ENCODE results near the gene ADRB2. TPM values are rescaled to one million over a fixed set of nuclear protein-coding genes. Genes with fewer than 3 reads are reported as not detected.

ADRB2 gene
- total RNA-seq, 1 experiment from 2014 or later: 0.26 TPM

- H2AFZ ChIP-seq (ENCODE audit: low read length): no peak overlapping the region
- no peak overlapping the region for H2BK12ac ChIP-seq (ENCODE audit: insufficient read length, low read depth, low read length)
- no peaks in the 10 kb centered on the region for H4K20me1 ChIP-seq (ENCODE audit: control insufficient read depth, insufficient read depth, insufficient read length)
- no peak overlapping the region for H3T11ph ChIP-seq (ENCODE audit: low read length)
- no peaks in the 10 kb centered on the region for H3K79me1 ChIP-seq (ENCODE audit: insufficient read depth, low read depth, low read length, poor library complexity, severe bottlenecking)
- DNase-seq: no peak
- no peak overlapping the region for H4K91ac ChIP-seq (ENCODE audit: insufficient read length, low read depth, low read length)
- Mint-ChIP-seq H3K9me3 (no peaks in the 10 kb centered on the region; a peak in 1 of 5 replicates), H3K27me3 (ENCODE audit: low read depth) (peaks cover 1% of the 10 kb centered on the region; the same call in 1 of the 2 replicates), H3K36me3 (ENCODE audit: insufficient read depth in 1 of 3, low read depth in 3 of 3) (no peaks in the 10 kb centered on the region), H3K4me3 (no peak overlapping the region), H3K27ac (no peak overlapping the region), H3K4me1 (no peaks in the 10 kb centered on the region)
- H3K23me2 ChIP-seq (ENCODE audit: insufficient read length, low read depth, low read length, poor library complexity, severe bottlenecking): no peaks in the 10 kb centered on the region
- no peaks in the 10 kb centered on the region for H3K27me3 ChIP-seq (ENCODE audit: insufficient read depth, low read length)
- H3K4me2 ChIP-seq (ENCODE audit: insufficient read depth, insufficient read length, low read length): no peak overlapping the region
- no peak for TF ChIP-seq CTCF (conservative IDR thresholded peaks at IDR 0.05)
- H3K9ac ChIP-seq (ENCODE audit: extremely low read depth, insufficient read length, low read length): no peak overlapping the region
- H3K18ac ChIP-seq (ENCODE audit: insufficient read length, low read depth, low read length): no peak overlapping the region
- no peak overlapping the region for H3K4ac ChIP-seq (ENCODE audit: low read depth, low read length)
- H3K9me3 ChIP-seq (ENCODE audit: control insufficient read depth, low read depth, low read length): no peaks in the 10 kb centered on the region
- H3K56ac ChIP-seq (ENCODE audit: insufficient read length, low read depth, low read length): no peak overlapping the region
- H3K4me1 ChIP-seq (ENCODE audit: insufficient read depth, low read length): no peaks in the 10 kb centered on the region
- H4K5ac ChIP-seq (ENCODE audit: insufficient read length, low read depth, low read length): no peak overlapping the region
- H3K23ac ChIP-seq (ENCODE audit: insufficient read length, low read depth, low read length): no peak overlapping the region
- no peak overlapping the region for H2BK20ac ChIP-seq (ENCODE audit: low read depth, low read length, poor library complexity, severe bottlenecking)
- no peak overlapping the region for H3K14ac ChIP-seq (ENCODE audit: insufficient read depth, low read length)
- H3K79me2 ChIP-seq (ENCODE audit: insufficient read depth, low read length): no peaks in the 10 kb centered on the region
- no peak overlapping the region for H3K27ac ChIP-seq (ENCODE audit: insufficient read length, low read depth, low read length)
- H2BK15ac ChIP-seq (ENCODE audit: low read depth, low read length): no peak overlapping the region
- no peak overlapping the region for H4K8ac ChIP-seq (replicated peaks; ENCODE audit: insufficient read length, low read depth, low read length)
- no peak overlapping the region for H2BK5ac ChIP-seq (ENCODE audit: insufficient read length, low read length)
- H2BK120ac ChIP-seq (ENCODE audit: low read depth, low read length, poor library complexity, severe bottlenecking): no peak overlapping the region
- H2AK5ac ChIP-seq (ENCODE audit: insufficient read length, low read length): no peak overlapping the region
- no CpG with 5 or more reads among the region's 1 CpG for WGBS (ENCODE audit: extremely low coverage, insufficient read length, low lambda C conversion rate)
These were observed 32.1 kb upstream of the ADRB2 start for GRCh38 chr5:148794275-148794674.

All from H9 (cell line).